Omental fat pad (tissue), 4 donors: ENCODE data around the gene EIF2B1. TPM values are rescaled to one million over a fixed set of nuclear protein-coding genes. Genes with fewer than 3 reads are reported as not detected.

ENCODE experiments used
- ATAC-seq: fragments of 150-250 bp; one replicate; pipeline ENCODE4 v1.9.1; 2016; ENCODE audit warnings: mild to moderate bottlenecking, moderate library complexity; ENCODE audit not compliant: low FRiP score
- DNase-seq: peaks from one replicate; pipeline ENCODE4 v3.0.0-alpha.2; 2019; ENCODE audit warnings: low spot score
- total RNA-seq, 4 donors: library from RNA; depleted of rRNA; stranded (reverse); fragments of >200 nt; gene quantifications; one replicate each; pipeline ENCODE4 v1.1.0, GENCODE V29; 2016
- TF ChIP-seq, protein P1 (sequence below), 3 donors: fragments of 450-650 bp; IDR thresholded peaks; one replicate each; pipeline ENCODE4 v1.5.1; 2016 to 2017; ENCODE audit warnings: antibody characterized with exemption in 3 of 3, mild to moderate bottlenecking in 3 of 3, moderate library complexity in 2 of 3

Gene EIF2B1
- total RNA-seq, 4 donors from 2014 or later: 108 to 164 (median 119) TPM

GRCh38 chr12:123670882-123671728 lies 37.6 kb upstream of the EIF2B1 start, which contains the start of gene TCTN2:
Gene TCTN2, plus strand, starts transcription at chr12:123671113. Its CDS starts 128 bp downstream, at chr12:123671241.
- peak; percentile 97 for ATAC-seq
- peak; percentile 92 for DNase-seq
- TF ChIP-seq, protein P1, sequence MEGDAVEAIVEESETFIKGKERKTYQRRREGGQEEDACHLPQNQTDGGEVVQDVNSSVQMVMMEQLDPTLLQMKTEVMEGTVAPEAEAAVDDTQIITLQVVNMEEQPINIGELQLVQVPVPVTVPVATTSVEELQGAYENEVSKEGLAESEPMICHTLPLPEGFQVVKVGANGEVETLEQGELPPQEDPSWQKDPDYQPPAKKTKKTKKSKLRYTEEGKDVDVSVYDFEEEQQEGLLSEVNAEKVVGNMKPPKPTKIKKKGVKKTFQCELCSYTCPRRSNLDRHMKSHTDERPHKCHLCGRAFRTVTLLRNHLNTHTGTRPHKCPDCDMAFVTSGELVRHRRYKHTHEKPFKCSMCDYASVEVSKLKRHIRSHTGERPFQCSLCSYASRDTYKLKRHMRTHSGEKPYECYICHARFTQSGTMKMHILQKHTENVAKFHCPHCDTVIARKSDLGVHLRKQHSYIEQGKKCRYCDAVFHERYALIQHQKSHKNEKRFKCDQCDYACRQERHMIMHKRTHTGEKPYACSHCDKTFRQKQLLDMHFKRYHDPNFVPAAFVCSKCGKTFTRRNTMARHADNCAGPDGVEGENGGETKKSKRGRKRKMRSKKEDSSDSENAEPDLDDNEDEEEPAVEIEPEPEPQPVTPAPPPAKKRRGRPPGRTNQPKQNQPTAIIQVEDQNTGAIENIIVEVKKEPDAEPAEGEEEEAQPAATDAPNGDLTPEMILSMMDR (IDR thresholded peaks at IDR 0.05): no peak

GRCh38 chr12:123667771-123668170 lies 34.3 kb upstream of the EIF2B1 start:
- DNase-seq (no peak), ATAC-seq (no peak)
- TF ChIP-seq, protein P1 (IDR thresholded peaks at IDR 0.05): no peak

GRCh38 chr12:123659996-123660727 lies 26.7 kb upstream of the EIF2B1 start:
- TF ChIP-seq, protein P1 (IDR thresholded peaks at IDR 0.05): no peak
- ATAC-seq (peak; percentile 89), DNase-seq (no peak)

DNA sequence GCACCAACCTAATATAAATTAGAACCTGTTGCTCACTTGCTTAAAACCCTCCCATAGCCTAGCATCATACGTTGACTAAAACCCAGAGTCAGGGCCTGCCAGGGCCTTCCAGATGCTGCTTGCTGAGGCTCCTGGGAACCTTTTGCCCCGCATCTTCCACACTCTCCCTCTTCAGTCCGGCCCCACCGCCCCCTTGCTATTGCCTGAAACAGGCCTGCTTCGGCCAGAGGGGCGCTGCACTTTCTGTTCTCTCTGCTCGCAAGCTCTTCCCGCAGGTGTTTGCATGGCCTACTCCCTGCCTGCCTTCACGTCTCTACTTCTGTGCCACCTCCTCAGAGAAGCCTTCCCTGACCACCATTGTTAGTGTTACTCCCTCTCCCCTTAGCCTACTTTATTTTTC lies 23.7 kb upstream of the EIF2B1 start:
- DNase-seq (no peak), ATAC-seq (no peak)
- TF ChIP-seq, protein P1 (IDR thresholded peaks at IDR 0.05): no peak

DNA sequence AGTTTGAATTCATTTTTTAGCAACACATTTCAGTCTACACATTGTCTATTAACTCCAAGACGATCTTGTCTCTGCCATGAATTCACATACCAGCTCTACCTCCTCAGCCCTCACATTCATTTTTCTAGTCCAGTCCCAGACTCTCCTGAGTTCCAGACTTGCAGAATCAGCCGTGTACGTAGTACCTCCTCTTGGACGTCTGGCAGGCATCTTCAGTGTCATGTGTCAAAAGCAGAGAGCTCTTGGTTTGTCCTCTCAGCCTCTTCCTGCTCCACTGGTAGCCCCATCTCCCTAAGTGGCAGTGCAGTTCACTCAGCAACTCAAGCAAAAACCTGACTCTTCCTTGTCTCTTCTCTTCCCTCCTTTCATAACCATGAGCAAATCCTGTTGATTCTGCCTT lies 22.9 kb upstream of the EIF2B1 start:
- ATAC-seq (no peak), DNase-seq (no peak)
- TF ChIP-seq, protein P1 (IDR thresholded peaks at IDR 0.05): no peak

DNA sequence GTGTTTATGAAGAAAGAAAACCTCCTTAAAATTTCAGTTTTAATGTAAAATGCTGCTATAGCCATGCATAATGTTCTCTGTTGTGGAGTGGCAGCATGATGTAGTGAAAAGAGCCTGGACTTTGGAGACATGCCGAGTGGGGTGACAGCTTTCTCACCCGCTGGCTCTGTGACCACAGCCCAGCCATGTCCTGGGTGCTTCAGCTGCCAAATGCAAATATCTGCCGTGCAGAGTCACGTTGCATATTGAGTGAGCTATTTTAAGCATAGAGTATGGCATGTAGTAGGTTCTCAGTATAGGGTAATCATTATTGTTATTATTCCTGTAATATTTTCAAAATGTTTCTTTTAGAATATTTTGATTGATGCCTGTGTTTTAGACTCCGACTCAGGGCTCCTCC lies 21.9 kb upstream of the EIF2B1 start:
- TF ChIP-seq, protein P1 (IDR thresholded peaks at IDR 0.05): no peak
- DNase-seq: no peak
- ATAC-seq: no peak
